Measurements from ENCODE around the gene NOVA1.

NOVA1 gene

DNA sequence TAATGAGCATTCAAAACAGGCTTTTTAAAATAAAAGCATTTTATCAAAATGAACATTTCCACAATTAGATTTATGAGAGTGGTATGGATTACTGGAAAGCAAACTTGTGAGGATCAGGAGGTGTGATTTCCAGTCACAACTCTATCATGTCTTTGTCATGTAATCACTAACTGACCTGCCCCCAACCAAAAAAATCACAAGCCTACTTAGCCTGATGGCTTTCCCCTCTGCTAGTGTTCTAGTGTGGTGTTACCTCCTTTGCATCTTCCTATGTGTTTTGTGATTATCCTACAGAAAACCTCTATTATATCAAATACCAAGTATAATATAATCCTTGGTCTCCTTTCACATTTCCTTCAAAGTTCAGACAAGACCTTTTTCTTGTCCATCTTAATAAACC is 168.6 kb downstream of the NOVA1 start:
- no peak for DNase-seq

DNA sequence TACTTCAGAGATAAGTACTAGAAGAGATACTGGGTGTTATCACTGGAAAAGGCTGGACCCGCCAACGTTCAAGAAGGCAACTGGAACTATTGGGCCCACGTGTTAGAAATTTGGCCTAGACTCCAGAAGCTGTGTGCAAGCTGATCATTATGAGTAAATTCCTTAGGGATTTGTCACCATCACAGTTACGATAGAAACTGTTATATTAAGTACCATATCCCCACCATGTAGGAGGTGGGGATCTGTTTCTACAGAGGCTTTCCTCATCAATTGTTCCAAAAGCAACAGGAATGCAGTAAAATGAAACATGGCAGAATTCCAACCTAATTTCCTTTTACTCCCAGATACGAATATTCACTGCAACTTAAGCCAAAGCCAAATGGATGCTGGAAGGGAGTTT is 170.7 kb downstream of the NOVA1 start:
- DNase-seq = no peak

GRCh38 chr14:26424537-26424936 is 173.3 kb downstream of the NOVA1 start:
- DNase-seq = no peak

DNA sequence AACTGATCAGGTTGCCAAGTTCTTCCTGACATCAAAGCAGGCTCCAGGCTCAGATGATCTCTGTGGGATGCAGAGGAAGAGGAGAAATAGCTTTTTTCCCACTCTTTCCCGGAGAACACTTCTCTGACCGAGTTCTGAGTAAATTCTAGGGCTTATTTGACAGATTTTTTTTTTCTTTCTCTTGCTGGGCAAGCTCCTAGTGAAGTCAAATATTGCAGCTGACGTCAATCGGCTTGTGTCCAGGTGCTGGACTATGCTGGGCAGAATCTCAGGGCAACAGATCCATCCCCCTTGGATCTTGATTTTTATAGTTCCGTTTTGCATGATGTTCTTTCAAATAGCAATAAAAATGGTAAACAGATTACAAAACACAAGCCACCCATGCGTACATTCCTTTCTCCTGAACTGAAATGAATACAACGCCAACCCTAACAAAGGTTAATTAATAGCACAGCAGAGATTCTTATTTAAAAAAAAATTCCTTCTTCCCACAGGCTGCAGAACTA is 182.2 kb downstream of the NOVA1 start:
- no peak for DNase-seq

GRCh38 chr14:26414926-26415325 is 182.9 kb downstream of the NOVA1 start:
- DNase-seq = no peak

DNA sequence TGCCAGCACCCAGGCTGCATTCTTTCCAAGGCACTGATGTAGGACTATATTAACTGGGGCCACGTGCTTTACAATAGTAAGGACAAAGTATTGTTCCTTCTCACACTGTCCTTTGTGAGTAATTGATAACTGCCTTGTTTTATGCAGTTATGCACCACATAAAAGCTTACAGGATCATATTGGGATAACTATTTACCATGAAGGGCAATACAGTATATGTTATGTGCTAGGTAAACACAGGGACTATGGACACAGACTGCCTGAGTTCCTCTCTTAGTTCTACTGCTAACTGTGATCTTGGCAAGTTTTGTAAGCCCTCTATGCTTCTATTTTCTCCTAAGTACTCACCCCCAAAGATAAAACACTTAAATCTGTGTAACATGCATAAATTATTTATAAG is 183.7 kb downstream of the NOVA1 start:
- DNase-seq = no peak

- no peak for DNase-seq
Measured at GRCh38 chr14:26412421-26412820, 185.4 kb downstream of the NOVA1 start.

- no peak for DNase-seq
Measured at GRCh38 chr14:26410189-26410685, 187.6 kb downstream of the NOVA1 start.

DNA sequence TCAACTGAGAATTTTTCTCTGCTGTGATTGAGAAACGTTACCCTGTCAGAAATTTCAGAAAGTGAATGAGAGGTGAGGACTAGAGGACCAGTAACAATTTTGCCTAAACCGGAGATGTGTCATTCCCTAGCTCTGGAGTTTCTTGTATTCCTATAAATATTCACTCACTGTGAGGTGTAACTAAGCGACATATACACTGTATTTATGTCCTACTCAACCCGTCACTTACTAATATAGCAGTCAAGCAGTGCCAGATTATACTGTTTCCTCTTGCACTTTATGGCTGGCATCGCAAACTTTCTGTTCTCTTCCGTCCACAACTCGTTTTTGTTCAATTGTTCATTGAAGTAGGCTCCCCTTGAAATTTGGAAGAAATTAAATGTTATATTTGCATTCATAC is 192.9 kb downstream of the NOVA1 start:
- no peak for DNase-seq

DNA sequence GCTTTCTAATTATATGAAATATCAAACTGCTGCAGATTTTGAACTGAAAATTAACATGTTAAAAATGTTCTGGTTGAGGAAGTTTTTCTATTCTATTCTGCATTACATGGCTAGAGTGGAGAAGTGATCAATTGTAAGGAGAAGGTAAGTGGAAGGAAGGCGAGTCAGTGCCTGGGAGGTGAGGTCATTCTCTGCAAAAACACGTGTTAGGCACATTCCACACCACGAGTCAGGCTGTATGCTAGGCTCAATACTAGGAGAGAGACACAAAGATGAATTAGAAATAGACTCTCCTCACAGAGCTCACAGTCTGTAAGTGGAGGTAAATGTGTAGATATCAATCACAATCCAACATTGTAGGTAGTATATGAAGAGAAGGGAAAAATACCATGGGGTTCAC is 194.1 kb downstream of the NOVA1 start:
- DNase-seq = no peak

GRCh38 chr14:26402126-26402525 is 195.7 kb downstream of the NOVA1 start:
- DNase-seq = no peak

DNA sequence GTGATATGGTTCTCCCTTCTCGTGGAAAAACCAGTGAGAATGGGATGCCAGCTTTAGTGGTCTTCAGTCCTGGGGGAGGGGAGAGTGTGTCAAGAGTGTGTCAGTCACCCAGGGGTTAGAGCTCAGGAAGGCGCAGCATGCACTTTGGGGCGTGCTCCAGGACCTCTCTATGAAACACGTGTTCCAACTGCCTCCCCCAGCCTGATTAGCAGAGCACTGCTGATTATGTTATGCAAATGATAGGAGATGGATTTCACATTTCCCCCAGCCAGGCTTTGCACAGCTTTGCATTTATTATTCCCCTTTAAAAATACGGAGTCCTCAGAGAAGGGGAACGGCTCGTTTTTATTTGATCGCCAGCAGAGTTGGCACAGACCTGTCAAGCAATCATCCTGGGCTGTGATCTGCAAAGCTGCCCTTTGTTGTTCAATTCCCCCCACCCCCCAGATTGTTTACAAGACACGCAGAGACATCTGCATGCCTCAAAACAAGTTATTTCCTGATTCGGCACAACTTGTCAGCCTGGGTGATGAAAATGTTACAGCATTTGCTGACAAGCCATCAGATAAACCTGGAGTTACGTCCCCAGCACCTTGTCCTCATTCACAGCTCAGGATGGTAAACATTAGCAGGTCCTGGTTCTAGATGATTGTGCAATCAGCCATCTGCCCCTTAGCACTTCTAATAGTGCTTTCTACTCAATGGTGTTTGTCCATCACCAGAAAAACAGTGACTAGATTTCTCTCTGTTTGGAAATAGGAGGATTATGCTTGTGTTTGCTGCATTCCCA is 196.5 kb downstream of the NOVA1 start:
- DNase-seq = no peak

DNA sequence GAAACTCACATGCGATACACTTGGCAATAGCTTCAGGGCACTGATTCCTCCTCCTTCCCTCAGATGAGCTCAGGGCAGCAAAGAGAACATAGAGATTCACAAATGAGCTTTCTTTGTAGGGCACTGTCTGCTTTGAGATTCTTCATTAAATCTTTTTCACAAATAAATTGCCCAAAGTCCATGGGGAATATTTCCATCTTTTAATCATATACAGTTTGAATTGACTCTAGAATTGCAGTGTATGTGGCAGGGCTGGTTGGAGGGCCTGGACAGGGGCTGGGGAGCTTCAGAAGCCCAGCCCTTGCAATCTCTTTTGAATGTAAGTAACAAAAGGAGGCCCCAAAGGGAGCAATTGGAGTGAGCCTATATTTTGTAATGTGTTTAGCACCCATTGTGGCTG is 197.5 kb downstream of the NOVA1 start:
- DNase-seq = no peak

- DNase-seq = no peak
Measured at GRCh38 chr14:26398616-26399015, 199.2 kb downstream of the NOVA1 start.

Data from right forelimb (tissue), 1 donor.